Omental fat pad (tissue), 4 donors: ENCODE data around the gene CYS1. TPM values are rescaled to one million over a fixed set of nuclear protein-coding genes. Genes with fewer than 3 reads are reported as not detected.

Experiments
- ATAC-seq: fragments of 150-250 bp; one replicate; pipeline ENCODE4 v1.9.1; 2016; ENCODE audit warnings: mild to moderate bottlenecking, moderate library complexity; ENCODE audit not compliant: low FRiP score
- DNase-seq: peaks from one replicate; pipeline ENCODE4 v3.0.0-alpha.2; 2019; ENCODE audit warnings: low spot score
- total RNA-seq, 4 donors: library from RNA; depleted of rRNA; stranded (reverse); fragments of >200 nt; gene quantifications; one replicate each; pipeline ENCODE4 v1.1.0, GENCODE V29; 2016
- TF ChIP-seq, protein P1 (sequence below), 3 donors: fragments of 450-650 bp; IDR thresholded peaks; one replicate each; pipeline ENCODE4 v1.5.1; 2016 to 2017; ENCODE audit warnings: antibody characterized with exemption in 3 of 3, mild to moderate bottlenecking in 3 of 3, moderate library complexity in 2 of 3

Gene CYS1
- total RNA-seq, 4 donors from 2014 or later: 0.63 to 2.7 (median 1.2) TPM

DNA sequence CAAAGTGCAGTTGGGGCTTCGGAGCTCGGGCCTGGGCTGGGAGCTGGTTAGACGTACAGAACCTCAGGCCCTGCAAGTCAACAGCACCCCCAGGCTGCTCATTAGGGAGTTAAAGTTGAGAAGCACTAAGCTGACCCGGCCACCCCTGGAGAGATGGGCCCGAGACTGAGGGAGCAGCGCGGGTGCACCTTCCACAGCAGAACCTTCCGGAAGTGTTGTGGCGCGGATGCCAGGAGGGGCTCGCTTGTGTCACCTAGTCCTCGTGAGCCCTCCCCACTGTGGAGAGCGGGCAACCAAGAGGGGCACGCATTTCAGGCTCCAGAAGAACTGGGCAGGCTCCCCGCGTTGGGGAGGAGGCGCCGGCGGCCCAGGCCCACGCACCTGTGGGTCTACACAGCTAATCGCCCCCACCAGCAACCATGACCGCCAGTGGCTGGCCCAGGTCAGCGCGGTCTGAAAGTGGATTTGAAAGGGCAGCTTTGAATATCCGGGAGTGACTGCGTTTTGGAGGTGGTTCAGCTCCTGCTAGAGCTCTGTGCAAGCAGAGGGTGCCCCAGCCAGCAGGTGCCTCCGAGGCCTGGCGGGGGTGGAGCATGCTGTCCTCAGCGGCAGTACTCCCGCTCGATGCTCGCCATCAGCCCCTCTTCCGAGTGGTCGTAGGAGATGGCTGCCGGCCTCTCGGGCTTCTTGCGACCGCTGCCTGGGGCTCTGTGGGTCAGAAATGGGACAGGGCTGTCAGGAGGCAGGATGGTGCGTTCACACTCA is 21.8 kb downstream of the CYS1 start:
- DNase-seq: no peak
- TF ChIP-seq, protein P1, sequence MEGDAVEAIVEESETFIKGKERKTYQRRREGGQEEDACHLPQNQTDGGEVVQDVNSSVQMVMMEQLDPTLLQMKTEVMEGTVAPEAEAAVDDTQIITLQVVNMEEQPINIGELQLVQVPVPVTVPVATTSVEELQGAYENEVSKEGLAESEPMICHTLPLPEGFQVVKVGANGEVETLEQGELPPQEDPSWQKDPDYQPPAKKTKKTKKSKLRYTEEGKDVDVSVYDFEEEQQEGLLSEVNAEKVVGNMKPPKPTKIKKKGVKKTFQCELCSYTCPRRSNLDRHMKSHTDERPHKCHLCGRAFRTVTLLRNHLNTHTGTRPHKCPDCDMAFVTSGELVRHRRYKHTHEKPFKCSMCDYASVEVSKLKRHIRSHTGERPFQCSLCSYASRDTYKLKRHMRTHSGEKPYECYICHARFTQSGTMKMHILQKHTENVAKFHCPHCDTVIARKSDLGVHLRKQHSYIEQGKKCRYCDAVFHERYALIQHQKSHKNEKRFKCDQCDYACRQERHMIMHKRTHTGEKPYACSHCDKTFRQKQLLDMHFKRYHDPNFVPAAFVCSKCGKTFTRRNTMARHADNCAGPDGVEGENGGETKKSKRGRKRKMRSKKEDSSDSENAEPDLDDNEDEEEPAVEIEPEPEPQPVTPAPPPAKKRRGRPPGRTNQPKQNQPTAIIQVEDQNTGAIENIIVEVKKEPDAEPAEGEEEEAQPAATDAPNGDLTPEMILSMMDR (IDR thresholded peaks at IDR 0.05): no peak

DNA sequence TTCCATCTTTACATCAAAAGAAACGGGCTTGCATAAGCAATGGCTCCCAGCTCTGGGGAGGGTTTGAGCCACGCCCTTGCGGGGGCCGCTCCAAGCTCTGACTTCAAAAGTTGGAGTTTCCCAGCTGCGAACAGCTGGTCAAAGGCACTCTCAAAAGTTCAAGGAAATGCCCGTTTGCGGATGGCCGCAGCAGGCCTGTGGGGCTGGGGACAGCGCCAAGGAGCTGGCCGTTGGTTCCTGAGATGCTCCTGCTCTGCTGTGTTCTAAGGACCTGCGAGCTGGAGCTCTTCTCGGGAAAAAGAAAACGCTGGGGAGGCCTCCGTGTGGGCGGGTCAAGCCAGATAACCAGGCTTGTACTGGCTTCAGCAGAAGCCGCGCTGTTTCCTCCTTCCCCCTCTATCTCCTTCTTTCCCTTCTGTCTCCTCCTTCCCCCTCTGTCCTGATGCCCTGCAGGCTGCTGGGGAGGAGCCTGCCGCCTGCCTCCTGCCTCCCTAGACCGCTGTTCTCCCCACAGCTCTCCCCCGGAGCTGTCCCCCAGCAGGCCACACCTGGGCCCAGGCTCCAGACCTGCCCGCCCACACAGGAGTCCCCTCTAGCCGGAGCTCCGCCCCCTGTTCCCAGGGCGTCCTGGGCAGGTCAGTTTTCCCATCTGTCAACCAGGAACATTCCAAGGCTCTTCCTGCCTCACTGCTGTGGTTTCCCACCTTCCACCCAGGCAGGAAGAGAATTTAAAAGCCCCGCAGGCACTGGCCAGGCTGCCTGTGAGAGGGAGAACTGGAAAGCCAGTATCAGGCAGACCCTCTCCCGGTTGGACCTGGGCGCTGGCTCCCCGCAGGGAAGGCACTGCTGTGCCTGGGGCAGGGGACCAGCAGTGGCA is 22.7 kb downstream of the CYS1 start:
- TF ChIP-seq, protein P1 (IDR thresholded peaks at IDR 0.05): no peak
- no peak for DNase-seq
- ATAC-seq: peak; percentile 76

More for the DNA sequence above, 21.8 kb downstream of the CYS1 start:
- ATAC-seq: no peak

DNA sequence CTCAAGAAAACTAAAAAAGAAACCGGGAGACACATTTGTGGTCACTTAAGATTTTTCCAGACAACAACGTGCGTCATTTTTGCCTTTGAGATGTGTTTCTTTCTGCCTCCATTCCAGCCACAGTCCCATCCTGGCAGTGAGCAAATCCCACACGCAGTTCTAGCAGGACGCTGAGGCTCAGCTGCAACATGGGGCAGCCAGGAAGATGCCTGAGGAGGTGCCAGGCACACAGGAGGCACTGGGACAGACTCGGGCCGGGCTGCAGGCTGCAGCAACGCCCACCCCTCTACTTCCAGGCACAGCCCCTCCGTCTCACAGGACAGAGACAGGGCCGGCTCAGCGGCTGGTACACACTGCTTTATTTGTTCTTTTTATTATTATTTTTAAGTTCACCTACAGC is 23.8 kb downstream of the CYS1 start:
- DNase-seq (no peak), ATAC-seq (no peak)
- TF ChIP-seq, protein P1 (IDR thresholded peaks at IDR 0.05): no peak

DNA sequence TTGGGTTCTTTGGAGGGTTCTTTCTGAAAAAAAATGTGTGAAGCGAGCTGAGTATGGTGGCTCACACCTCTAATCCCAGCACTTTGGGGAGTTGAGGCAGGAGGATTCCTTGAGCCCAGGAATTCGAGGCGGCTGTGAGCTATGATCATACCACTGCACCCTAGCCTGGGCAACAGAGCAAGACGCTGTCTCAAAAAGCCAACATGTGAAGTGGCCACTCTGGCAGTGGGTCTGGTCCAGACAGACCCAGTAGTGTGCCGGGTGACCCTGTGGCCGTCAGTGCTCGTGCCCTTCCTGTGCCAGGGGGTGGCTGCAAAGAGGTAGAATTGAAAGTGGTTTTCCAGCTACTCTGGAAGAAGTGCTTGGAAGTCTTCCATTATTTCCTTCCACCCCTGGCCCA is 25.2 kb downstream of the CYS1 start:
- DNase-seq: no peak
- TF ChIP-seq, protein P1 (IDR thresholded peaks at IDR 0.05): no peak
- ATAC-seq: no peak

DNA sequence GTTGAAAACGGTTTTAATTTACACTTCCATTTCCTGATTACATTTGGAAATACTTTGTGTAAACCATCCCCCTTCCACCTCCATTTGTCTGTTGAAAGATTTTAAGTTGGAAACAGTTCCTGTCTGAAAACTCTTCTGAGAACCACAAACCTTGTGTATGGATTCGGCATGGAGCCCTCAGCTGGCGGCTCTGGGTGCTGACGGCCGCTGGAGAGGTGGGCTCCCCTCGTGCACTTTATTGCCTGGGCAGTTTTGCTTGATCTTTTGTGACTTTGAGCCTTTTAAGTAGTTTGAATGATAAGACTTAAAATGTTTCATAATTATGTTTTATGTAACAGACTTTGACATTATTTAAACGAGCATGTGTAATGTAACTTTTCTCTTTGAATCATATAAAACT is 25.8 kb downstream of the CYS1 start:
- TF ChIP-seq, protein P1 (IDR thresholded peaks at IDR 0.05): no peak
- DNase-seq (no peak), ATAC-seq (no peak)

DNA sequence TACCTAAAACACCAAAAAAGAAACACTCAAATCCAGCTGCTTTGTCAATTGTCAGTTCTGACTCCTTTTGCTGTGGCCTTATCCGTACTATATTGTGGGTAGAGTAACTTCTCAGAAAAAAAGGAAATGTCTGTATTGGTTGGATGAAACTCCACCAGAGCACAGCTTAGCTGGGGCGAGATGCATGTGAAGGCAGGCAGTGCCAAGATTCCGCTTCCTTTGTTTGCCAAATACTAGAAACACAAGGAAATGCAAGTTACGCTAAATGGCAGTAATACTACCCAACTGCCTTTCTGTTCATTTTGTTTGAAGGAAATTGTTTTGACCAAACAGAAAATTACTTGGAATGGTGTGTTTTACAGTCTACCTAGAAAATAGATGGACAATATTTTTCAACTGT is 26.9 kb downstream of the CYS1 start:
- DNase-seq (no peak), ATAC-seq (no peak)
- TF ChIP-seq, protein P1 (IDR thresholded peaks at IDR 0.05): no peak
